ENCODE data around the gene ZNF324. TPM values are rescaled to one million over a fixed set of nuclear protein-coding genes. Genes with fewer than 3 reads are reported as not detected.

The ZNF324 gene
- total and polyA plus RNA-seq, 9 of the 15 experiments (the other 6 are each of a cell fraction or from before 2014, with no cell fraction given) = 0.92 to 16.4 (median 5.3) TPM

DNA sequence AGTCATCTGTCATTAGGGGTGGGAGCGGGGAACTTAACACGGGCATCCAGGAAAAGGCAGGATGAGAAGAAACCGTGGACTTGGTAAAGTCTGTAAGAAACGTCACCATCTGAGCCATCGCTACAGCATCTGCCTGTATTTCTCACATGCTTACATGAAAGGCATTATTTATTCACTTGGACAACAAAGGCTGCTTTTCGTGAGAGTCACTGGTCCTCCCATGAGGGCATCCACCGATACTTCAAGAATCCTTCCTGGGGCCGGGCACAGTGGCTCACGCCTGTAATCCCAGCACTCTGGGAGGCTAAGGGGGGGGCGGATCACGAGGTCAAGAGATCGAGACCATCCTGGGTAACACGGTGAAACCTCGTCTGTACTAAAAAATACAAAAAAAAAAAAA, 25.4 kb downstream of the ZNF324 start:
- Histone ChIP-seq H3K27ac (ENCODE audit: extremely low read depth, low read depth, low read length) (no peak overlapping the region), H3K36me3 (ENCODE audit: control insufficient read depth, insufficient read depth, low read length) (peaks cover 19% of the 10 kb centered on the region; the same call in 2 of the 3 replicates), H3K4me2 (ENCODE audit: insufficient read depth, low read length) (no peak overlapping the region), H2AFZ (ENCODE audit: low read depth, low read length) (no peak overlapping the region), H4K20me1 (replicated peaks; ENCODE audit: control insufficient read depth, insufficient read depth, low read length) (no peaks in the 10 kb centered on the region), H3K27me3 (ENCODE audit: control insufficient read depth in 2 of 2, insufficient read depth in 2 of 2, low read length in 2 of 2) (no peaks in the 10 kb centered on the region), H3K4me1 (replicated peaks in 1 of 2; ENCODE audit: control insufficient read depth in 2 of 2, insufficient read depth in 2 of 2, low read length in 2 of 2) (peaks cover 16 to 25% of the 10 kb centered on the region in 2 experiments; a peak in 4 of 5 replicates), H3K4me3 (no peak overlapping the region), H3K9me3 (replicated peaks; ENCODE audit: control insufficient read depth, insufficient read depth, low read depth, low read length) (no peaks in the 10 kb centered on the region), H3K9me1 (ENCODE audit: control insufficient read depth, insufficient read depth, low read length) (no peaks in the 10 kb centered on the region), H3K9ac (ENCODE audit: insufficient read depth in 1 of 2, low read depth in 2 of 2, low read length in 2 of 2) (no peak overlapping the region), H3K79me2 (ENCODE audit: control insufficient read depth, insufficient read depth, low read length) (peaks cover 56% of the 10 kb centered on the region)
- WGBS (ENCODE audit: insufficient coverage, low coverage, missing lambda C conversion rate) = 86% methylated on average over 14 of the region's 14 CpGs
- FAIRE-seq = no peak
- in situ Hi-C loops (cut with MboI) = no loop called here
- intact Hi-C loops (cut with micrococcal nuclease) = no loop called here
- ChIA-PET POLR2A (no interaction called here), CTCF (ENCODE audit: low intra/inter-chr PET ratio) (no interaction called here)
- DNase-seq (ENCODE audit: extremely low read depth in 1 of 4, low spot score in 3 of 4) = no peak
- ATAC-seq = no peak
- BruUV-seq (replicated peaks) = no TSS peak
- TF ChIP-seq, protein P1, sequence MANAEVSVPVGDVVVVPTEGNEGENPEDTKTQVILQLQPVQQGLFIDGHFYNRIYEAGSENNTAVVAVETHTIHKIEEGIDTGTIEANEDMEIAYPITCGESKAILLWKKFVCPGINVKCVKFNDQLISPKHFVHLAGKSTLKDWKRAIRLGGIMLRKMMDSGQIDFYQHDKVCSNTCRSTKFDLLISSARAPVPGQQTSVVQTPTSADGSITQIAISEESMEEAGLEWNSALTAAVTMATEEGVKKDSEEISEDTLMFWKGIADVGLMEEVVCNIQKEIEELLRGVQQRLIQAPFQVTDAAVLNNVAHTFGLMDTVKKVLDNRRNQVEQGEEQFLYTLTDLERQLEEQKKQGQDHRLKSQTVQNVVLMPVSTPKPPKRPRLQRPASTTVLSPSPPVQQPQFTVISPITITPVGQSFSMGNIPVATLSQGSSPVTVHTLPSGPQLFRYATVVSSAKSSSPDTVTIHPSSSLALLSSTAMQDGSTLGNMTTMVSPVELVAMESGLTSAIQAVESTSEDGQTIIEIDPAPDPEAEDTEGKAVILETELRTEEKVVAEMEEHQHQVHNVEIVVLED (CRISPR knock-in tag; IDR thresholded peaks at IDR 0.05) = no peak
- TF ChIP-seq, protein P2, sequence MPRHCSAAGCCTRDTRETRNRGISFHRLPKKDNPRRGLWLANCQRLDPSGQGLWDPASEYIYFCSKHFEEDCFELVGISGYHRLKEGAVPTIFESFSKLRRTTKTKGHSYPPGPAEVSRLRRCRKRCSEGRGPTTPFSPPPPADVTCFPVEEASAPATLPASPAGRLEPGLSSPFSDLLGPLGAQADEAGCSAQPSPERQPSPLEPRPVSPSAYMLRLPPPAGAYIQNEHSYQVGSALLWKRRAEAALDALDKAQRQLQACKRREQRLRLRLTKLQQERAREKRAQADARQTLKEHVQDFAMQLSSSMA (CRISPR knock-in tag; IDR thresholded peaks at IDR 0.05) = no peak
- TF ChIP-seq SMARCA5 (IDR thresholded peaks at IDR 0.05) (no peak), ILK (tag; IDR thresholded peaks at IDR 0.05; ENCODE audit: borderline replicate concordance, low read depth) (no peak), ZNF583 (CRISPR knock-in tag; IDR thresholded peaks at IDR 0.05) (no peak), NR1H2 (CRISPR knock-in tag; IDR thresholded peaks at IDR 0.05) (no peak), HCFC1 (IDR thresholded peaks at IDR 0.05; ENCODE audit: low read depth, low read length) (no peak)
- TF ChIP-seq, protein P3, sequence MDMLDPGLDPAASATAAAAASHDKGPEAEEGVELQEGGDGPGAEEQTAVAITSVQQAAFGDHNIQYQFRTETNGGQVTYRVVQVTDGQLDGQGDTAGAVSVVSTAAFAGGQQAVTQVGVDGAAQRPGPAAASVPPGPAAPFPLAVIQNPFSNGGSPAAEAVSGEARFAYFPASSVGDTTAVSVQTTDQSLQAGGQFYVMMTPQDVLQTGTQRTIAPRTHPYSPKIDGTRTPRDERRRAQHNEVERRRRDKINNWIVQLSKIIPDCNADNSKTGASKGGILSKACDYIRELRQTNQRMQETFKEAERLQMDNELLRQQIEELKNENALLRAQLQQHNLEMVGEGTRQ (CRISPR knock-in tag; IDR thresholded peaks at IDR 0.05) = no peak
- TF ChIP-seq, protein P4, sequence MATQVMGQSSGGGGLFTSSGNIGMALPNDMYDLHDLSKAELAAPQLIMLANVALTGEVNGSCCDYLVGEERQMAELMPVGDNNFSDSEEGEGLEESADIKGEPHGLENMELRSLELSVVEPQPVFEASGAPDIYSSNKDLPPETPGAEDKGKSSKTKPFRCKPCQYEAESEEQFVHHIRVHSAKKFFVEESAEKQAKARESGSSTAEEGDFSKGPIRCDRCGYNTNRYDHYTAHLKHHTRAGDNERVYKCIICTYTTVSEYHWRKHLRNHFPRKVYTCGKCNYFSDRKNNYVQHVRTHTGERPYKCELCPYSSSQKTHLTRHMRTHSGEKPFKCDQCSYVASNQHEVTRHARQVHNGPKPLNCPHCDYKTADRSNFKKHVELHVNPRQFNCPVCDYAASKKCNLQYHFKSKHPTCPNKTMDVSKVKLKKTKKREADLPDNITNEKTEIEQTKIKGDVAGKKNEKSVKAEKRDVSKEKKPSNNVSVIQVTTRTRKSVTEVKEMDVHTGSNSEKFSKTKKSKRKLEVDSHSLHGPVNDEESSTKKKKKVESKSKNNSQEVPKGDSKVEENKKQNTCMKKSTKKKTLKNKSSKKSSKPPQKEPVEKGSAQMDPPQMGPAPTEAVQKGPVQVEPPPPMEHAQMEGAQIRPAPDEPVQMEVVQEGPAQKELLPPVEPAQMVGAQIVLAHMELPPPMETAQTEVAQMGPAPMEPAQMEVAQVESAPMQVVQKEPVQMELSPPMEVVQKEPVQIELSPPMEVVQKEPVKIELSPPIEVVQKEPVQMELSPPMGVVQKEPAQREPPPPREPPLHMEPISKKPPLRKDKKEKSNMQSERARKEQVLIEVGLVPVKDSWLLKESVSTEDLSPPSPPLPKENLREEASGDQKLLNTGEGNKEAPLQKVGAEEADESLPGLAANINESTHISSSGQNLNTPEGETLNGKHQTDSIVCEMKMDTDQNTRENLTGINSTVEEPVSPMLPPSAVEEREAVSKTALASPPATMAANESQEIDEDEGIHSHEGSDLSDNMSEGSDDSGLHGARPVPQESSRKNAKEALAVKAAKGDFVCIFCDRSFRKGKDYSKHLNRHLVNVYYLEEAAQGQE (IDR thresholded peaks at IDR 0.05; ENCODE audit: borderline replicate concordance) = no peak
- TF ChIP-seq, protein P4 (CRISPR knock-in tag; IDR thresholded peaks at IDR 0.05; ENCODE audit: low read depth) = no peak
- TF ChIP-seq, protein P5, sequence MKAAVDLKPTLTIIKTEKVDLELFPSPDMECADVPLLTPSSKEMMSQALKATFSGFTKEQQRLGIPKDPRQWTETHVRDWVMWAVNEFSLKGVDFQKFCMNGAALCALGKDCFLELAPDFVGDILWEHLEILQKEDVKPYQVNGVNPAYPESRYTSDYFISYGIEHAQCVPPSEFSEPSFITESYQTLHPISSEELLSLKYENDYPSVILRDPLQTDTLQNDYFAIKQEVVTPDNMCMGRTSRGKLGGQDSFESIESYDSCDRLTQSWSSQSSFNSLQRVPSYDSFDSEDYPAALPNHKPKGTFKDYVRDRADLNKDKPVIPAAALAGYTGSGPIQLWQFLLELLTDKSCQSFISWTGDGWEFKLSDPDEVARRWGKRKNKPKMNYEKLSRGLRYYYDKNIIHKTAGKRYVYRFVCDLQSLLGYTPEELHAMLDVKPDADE (conservative IDR thresholded peaks at IDR 0.05; ENCODE audit: control insufficient read depth, low read depth, low read length) = no peak

Measured in K562 (cell line).